GM10847 (cell line): Measurements from ENCODE around the gene ANAPC5.

Experiments used
- POLR2A ChIP-seq: IDR thresholded peaks from 2 replicates; pipeline ENCODE4 v1.6.1; 2011; ENCODE audit not compliant: insufficient read length; ENCODE audit errors: extremely low read depth

ANAPC5 gene

GRCh38 chr12:121295746-121296617 is 56.2 kb downstream of the ANAPC5 start:
- TF ChIP-seq POLR2A: no peak

- TF ChIP-seq POLR2A: no peak
These were observed 57.0 kb downstream of the ANAPC5 start for GRCh38 chr12:121295116-121295745.

GRCh38 chr12:121294151-121294889 is 57.9 kb downstream of the ANAPC5 start:
- TF ChIP-seq POLR2A: no peak

GRCh38 chr12:121293603-121294002 is 58.6 kb downstream of the ANAPC5 start:
- TF ChIP-seq POLR2A: no peak

GRCh38 chr12:121290410-121290809 is 61.8 kb downstream of the ANAPC5 start:
- no peak for TF ChIP-seq POLR2A

- no peak for TF ChIP-seq POLR2A
These were observed 62.2 kb downstream of the ANAPC5 start for GRCh38 chr12:121289962-121290361.

- TF ChIP-seq POLR2A: no peak
These were observed 63.2 kb downstream of the ANAPC5 start for GRCh38 chr12:121288986-121289385.

GRCh38 chr12:121288158-121288845 is 63.9 kb downstream of the ANAPC5 start:
- no peak for TF ChIP-seq POLR2A

- TF ChIP-seq POLR2A: no peak
These were observed 64.8 kb downstream of the ANAPC5 start for GRCh38 chr12:121287267-121287954.

GRCh38 chr12:121285856-121286255 is 66.4 kb downstream of the ANAPC5 start:
- TF ChIP-seq POLR2A: no peak

- no peak for TF ChIP-seq POLR2A
These were observed 67.4 kb downstream of the ANAPC5 start for GRCh38 chr12:121284551-121285390.

- no peak for TF ChIP-seq POLR2A
These were observed 68.4 kb downstream of the ANAPC5 start for GRCh38 chr12:121283841-121284240.

- TF ChIP-seq POLR2A: no peak
These were observed 68.8 kb downstream of the ANAPC5 start for GRCh38 chr12:121283388-121283787.
